Bronchial epithelial cell (primary cell): ENCODE results near the gene KRTAP9-9. TPM values are rescaled to one million over a fixed set of nuclear protein-coding genes. Genes with fewer than 3 reads are reported as not detected.
"Not testable (repeated sequence)": the region's sequence is repeated elsewhere in the genome, so short reads cannot be mapped to it uniquely, and the experiment has no call there.

Source experiments
- DNase-seq: peaks from one replicate; pipeline ENCODE4 v3.0.0-alpha.2; 2010; ENCODE audit warnings: low read depth
- FAIRE-seq: peaks from 2 replicates; lab custom pipeline; 2011; peaks lifted over from hg19 to GRCh38; lab: Jason Lieb, UNC
- H3K27me3 ChIP-seq: 2 replicates; pipeline ENCODE4 v1.5.1; 2011; ENCODE audit warnings: low read length; ENCODE audit not compliant: control insufficient read depth, insufficient read depth
- H3K36me3 ChIP-seq: 2 replicates; pipeline ENCODE4 v1.5.1; 2011; ENCODE audit warnings: low read length; ENCODE audit not compliant: control insufficient read depth, insufficient read depth
- H3K4me3 ChIP-seq: 2 replicates; pipeline ENCODE4 v1.5.1; 2011; ENCODE audit warnings: mild to moderate bottlenecking, low read depth, low read length, control low read depth
- total RNA-seq: library from RNA; depleted of rRNA; stranded (reverse); fragments of >200 nt; gene quantifications from 2 replicates; pipeline ENCODE4 v1.2.1, GENCODE V29; 2014
- TF ChIP-seq, protein P1 (sequence below): IDR thresholded peaks from 2 replicates; pipeline ENCODE4 v1.5.1; 2011; ENCODE audit warnings: mild to moderate bottlenecking, moderate library complexity, low read length, control low read depth, inconsistent platforms; ENCODE audit not compliant: insufficient read depth, severe bottlenecking

Gene KRTAP9-9
- total RNA-seq, 1 donor from 2014 or later = not detected

DNA sequence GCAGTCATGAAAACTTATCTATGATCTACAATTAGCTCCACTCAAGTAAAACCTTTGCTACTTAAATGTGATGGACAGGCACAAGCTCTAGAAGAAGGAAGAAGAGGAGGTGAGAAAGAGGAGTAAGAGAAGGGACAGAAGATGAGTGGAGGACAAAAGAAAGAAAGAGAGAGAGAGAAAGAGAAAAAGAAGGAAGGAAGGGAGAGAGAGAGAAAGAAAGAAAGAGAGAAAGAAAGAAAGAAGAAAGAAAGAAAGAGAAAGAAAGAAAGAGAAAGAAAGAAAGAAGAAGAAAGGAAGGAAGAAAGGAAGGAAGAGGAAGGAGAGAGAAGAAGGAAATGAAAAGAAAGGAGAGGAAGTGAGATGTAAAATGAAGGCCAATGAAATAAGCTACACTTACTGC is 25.1 kb upstream of the KRTAP9-9 start:
- H3K27me3 ChIP-seq = peaks cover 2% of the 10 kb centered on the region
- TF ChIP-seq, protein P1, sequence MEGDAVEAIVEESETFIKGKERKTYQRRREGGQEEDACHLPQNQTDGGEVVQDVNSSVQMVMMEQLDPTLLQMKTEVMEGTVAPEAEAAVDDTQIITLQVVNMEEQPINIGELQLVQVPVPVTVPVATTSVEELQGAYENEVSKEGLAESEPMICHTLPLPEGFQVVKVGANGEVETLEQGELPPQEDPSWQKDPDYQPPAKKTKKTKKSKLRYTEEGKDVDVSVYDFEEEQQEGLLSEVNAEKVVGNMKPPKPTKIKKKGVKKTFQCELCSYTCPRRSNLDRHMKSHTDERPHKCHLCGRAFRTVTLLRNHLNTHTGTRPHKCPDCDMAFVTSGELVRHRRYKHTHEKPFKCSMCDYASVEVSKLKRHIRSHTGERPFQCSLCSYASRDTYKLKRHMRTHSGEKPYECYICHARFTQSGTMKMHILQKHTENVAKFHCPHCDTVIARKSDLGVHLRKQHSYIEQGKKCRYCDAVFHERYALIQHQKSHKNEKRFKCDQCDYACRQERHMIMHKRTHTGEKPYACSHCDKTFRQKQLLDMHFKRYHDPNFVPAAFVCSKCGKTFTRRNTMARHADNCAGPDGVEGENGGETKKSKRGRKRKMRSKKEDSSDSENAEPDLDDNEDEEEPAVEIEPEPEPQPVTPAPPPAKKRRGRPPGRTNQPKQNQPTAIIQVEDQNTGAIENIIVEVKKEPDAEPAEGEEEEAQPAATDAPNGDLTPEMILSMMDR = no peak
- DNase-seq = no peak
- H3K36me3 ChIP-seq = no peaks in the 10 kb centered on the region
- H3K4me3 ChIP-seq = no peak overlapping the region
- no peak for FAIRE-seq

DNA sequence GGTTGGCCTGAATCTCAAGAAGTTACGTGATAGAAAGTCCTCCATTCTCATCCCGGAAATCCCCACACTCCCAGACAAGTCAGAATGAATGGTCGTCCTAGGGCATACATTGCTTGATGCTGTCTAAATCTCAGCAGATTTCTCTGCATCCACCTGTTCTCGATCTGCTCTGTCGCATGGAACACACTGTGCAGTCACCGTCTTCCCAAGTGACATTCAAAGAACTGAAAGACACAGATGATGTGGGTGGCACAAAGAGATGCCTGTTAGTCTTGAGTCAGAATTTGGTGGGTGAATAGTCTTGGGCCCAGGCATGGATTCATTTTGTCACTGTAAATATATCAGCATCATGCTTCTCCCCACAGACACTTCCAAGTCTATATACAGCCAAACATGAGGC is 23.5 kb upstream of the KRTAP9-9 start:
- TF ChIP-seq, protein P1 = no peak
- FAIRE-seq (no peak), DNase-seq (no peak)
- Histone ChIP-seq H3K4me3 (no peak overlapping the region), H3K36me3 (no peaks in the 10 kb centered on the region), H3K27me3 (peaks cover 2% of the 10 kb centered on the region)

DNA sequence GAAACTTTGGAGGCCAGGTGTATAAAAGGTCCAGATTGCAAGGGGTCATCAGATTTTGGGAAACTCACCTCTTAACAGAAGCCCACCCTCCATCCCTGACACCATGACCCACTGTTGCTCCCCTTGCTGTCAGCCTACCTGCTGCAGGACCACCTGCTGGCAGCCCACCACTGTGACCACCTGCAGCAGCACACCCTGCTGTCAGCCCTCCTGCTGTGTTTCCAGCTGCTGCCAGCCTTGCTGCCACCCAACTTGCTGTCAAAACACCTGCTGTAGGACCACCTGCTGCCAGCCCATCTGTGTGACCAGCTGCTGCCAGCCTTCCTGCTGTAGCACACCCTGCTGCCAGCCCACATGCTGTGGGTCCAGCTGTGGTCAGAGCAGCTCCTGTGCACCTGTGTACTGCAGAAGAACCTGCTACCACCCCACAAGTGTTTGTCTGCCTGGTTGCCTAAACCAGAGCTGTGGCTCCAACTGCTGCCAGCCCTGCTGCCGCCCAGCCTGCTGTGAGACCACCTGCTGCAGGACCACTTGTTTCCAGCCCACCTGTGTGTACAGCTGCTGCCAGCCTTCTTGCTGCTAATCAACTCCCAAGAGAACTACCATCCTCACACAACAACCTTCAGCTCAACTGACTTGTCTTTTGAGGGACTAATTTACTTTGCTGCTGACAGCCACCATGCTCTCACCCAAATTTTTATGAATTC is 22.6 kb upstream of the KRTAP9-9 start, which contains the start of gene KRTAP9-3:
Gene KRTAP9-3, plus strand, starts transcription at position 51 of the 707 bp plus-strand sequence. Its CDS starts 53 bp downstream, at position 104.
- FAIRE-seq, H3K4me3 ChIP-seq, DNase-seq, H3K36me3 ChIP-seq, H3K27me3 ChIP-seq: not testable (repeated sequence)

DNA sequence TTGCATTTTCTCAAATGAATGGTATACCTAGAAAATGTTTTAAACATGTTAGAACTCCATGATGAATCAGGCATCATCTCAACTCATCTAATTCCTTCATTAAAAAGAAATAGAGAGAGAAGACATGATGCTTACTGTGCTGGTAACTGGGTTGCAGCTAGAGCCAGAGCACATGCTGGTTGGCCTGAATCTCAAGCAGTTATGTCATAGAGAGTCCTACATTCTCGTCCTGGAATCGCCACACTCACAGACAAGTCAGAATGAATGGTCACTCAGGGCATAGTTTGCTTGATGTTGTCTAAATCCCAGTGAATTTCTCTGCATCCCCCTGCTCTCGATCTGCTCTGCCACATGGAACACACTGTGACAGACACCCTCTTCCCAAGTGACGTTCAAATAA is 18.1 kb upstream of the KRTAP9-9 start:
- not testable (repeated sequence) for H3K4me3 ChIP-seq, H3K36me3 ChIP-seq, DNase-seq, H3K27me3 ChIP-seq, FAIRE-seq

DNA sequence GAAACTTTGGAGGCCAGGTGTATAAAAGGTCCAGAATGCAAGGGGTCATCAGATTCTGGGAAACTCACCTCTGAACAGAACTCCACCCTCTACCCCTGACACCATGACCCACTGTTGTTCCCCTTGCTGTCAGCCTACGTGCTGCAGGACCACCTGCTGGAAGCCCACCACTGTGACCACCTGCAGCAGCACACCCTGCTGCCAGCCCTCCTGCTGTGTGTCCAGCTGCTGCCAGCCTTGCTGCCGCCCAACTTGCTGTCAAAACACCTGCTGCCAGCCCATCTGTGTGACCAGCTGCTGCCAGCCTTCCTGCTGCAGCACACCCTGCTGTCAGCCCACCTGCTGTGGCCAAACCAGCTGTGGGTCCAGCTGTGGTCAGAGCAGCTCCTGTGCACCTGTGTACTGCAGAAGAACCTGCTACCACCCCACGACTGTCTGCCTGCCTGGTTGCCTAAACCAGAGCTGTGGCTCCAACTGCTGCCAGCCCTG is 17.2 kb upstream of the KRTAP9-9 start, which contains the start of gene KRTAP9-8:
Gene KRTAP9-8, plus strand, starts transcription at position 51 of the 489 bp plus-strand sequence. Its CDS starts 53 bp downstream, at position 104.
- not testable (repeated sequence) for H3K4me3 ChIP-seq, H3K36me3 ChIP-seq, DNase-seq, H3K27me3 ChIP-seq, FAIRE-seq

DNA sequence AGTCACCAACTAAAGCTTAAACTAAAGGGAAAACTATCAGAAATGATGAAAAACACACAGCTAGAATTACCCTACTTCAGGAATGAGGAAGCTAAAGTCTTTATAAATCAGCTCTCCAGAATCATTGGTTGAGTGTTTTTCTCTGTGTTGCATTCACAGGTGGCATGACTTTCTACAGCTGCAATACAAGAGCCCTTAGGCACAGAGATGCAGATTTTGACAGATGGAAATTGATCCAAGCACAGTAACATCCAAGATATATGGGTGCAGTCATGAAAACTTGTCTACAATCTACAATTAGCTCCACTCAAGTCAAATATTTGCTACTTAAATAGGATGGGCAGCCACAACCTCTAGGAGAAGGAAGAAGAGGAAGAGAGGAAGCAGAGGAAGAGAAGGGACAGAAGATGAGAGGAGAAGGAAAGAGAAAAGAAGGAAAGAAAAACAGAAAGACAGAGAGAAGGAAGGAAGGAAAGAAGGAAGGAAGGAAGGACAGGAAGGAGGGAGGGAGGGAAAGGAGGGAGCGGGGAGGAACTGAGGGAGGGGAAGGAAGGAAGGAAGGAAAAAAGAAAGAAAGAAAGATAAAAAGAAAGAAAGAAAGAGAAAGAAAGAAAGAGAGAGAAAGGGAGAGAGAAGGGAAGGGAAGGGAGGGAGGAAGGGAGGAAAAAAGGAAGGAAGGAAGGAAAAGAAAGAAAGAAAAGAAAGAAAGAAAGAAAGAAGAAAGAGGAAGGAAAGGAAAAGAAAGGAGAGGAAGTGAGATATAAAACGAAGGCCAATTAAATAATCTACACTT is 8.0 kb upstream of the KRTAP9-9 start:
- not testable (repeated sequence) for FAIRE-seq, H3K4me3 ChIP-seq

DNA sequence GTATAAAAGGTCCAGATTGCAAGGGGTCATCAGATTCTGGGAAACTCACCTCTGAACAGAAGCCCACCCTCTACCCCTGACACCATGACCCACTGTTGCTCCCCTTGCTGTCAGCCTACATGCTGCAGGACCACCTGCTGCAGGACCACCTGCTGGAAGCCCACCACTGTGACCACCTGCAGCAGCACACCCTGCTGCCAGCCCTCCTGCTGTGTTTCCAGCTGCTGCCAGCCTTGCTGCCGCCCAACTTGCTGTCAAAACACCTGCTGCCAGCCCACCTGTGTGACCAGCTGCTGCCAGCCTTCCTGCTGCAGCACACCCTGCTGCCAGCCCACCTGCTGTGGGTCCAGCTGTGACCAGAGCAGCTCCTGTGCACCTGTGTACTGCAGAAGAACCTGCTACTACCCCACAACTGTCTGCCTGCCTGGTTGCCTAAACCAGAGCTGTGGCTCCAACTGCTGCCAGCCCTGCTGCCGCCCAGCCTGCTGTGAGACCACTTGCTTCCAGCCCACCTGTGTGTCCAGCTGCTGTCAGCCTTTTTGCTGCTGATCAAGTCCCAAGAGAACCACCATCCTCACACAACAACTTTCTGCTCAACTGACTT is 5.4 kb upstream of the KRTAP9-9 start, which contains the start of gene KRTAP9-4:
Gene KRTAP9-4, plus strand, starts transcription at position 51 of the 604 bp plus-strand sequence. Its CDS starts 34 bp downstream, at position 85.
- not testable (repeated sequence) for H3K4me3 ChIP-seq, H3K27me3 ChIP-seq, DNase-seq, FAIRE-seq, H3K36me3 ChIP-seq

More for the DNA sequence above, 8.0 kb upstream of the KRTAP9-9 start:
- DNase-seq, H3K27me3 ChIP-seq, H3K36me3 ChIP-seq: not testable (repeated sequence)

DNA sequence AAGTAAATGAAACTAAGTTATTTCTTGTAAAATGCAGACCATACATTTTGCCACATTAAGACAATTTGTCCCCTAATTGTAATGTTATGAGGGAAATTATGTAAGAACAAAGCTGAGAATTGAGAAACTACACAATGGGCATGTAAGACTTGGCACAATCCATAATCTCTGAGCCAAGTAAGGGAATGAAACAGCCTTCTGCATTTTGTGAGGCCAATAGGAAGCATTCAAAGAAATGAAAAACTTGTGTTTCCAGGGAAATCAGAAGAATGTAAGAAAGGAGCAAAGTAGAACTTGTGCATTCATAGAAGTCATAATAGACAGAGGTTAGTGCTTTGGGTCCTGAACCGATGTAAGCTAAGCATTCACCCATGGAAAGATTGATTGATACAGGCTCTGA is 3.9 kb upstream of the KRTAP9-9 start:
- DNase-seq (no peak), FAIRE-seq (no peak)

More for the DNA sequence above, 3.9 kb upstream of the KRTAP9-9 start:
- no peaks in the 10 kb centered on the region for H3K36me3 ChIP-seq
- no peak overlapping the region for H3K4me3 ChIP-seq
- peaks cover 1% of the 10 kb centered on the region for H3K27me3 ChIP-seq
- TF ChIP-seq, protein P1 = no peak
